GM10248 (cell line): ENCODE results near the gene KIF1C.

ENCODE experiments used
- CTCF ChIA-PET: fragments of 300-600 bp; sonication (Branson Sonifier 250); formaldehyde crosslinking; extraction: SDS; loops from one replicate; lab custom pipeline; 2021; ENCODE audit warnings: antibody characterized with exemption; lab: Yijun Ruan, JAX
- POLR2A ChIA-PET: fragments of 350-650 bp; sonication (Branson Sonifier 250); formaldehyde crosslinking; extraction: SDS; loops from one replicate; lab custom pipeline; 2020; ENCODE audit warnings: antibody characterized with exemption; lab: Yijun Ruan, JAX
- DNase-seq: peaks from one replicate; pipeline ENCODE4 v3.0.0; 2012; ENCODE audit errors: extremely low spot score
- TF ChIP-seq, protein P1 (sequence below): IDR thresholded peaks from 2 replicates; pipeline ENCODE4 v1.5.1; 2012; ENCODE audit warnings: mild to moderate bottlenecking, low read depth; ENCODE audit errors: extremely low read depth, missing control alignments, control extremely low read depth

The KIF1C gene

DNA sequence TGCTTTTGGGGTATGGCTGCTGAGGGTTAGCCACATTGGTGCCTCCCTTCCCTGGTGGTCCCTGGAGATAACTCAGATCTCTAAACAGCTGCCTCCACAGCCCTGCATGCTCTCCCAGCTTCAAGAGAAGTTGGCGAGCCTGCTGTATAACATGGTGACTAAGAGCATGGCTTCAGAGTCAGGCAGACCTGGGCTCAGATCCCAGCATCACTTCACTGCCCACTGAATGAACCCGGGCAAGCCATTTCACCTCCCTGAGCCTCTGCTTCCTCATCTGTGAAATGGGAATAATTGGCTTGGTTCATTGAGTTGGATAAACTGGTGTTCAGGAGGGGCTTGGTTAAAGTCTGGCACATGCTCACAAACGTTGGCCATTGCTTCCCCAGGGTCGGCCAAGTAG lies 16.6 kb downstream of the KIF1C start:
- TF ChIP-seq, protein P1, sequence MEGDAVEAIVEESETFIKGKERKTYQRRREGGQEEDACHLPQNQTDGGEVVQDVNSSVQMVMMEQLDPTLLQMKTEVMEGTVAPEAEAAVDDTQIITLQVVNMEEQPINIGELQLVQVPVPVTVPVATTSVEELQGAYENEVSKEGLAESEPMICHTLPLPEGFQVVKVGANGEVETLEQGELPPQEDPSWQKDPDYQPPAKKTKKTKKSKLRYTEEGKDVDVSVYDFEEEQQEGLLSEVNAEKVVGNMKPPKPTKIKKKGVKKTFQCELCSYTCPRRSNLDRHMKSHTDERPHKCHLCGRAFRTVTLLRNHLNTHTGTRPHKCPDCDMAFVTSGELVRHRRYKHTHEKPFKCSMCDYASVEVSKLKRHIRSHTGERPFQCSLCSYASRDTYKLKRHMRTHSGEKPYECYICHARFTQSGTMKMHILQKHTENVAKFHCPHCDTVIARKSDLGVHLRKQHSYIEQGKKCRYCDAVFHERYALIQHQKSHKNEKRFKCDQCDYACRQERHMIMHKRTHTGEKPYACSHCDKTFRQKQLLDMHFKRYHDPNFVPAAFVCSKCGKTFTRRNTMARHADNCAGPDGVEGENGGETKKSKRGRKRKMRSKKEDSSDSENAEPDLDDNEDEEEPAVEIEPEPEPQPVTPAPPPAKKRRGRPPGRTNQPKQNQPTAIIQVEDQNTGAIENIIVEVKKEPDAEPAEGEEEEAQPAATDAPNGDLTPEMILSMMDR = no peak
- DNase-seq = no peak
- CTCF ChIA-PET = no interaction called here
- POLR2A ChIA-PET = no interaction called here

GRCh38 chr17:5019475-5019956 lies 21.8 kb downstream of the KIF1C start:
- TF ChIP-seq, protein P1 = peak; percentile 1
- CTCF ChIA-PET = interaction anchor here (1.0 to 5.1 kb wide), 5 partner anchors 9 to 49 kb away, joined by 3 to 35 read pairs (median 4); partner anchors contain the start of genes INCA1 and KIF1C
- no peak for DNase-seq
- POLR2A ChIA-PET = no interaction called here

- ChIA-PET CTCF (interaction anchor here (1.4 to 5.1 kb wide), 2 partner anchors 10 kb away, joined by 8 to 35 read pairs; no protein-coding TSS in a partner anchor), POLR2A (no interaction called here)
- TF ChIP-seq, protein P1 = no peak
- no peak for DNase-seq
Observed at GRCh38 chr17:5020502-5021023, 22.8 kb downstream of the KIF1C start.

DNA sequence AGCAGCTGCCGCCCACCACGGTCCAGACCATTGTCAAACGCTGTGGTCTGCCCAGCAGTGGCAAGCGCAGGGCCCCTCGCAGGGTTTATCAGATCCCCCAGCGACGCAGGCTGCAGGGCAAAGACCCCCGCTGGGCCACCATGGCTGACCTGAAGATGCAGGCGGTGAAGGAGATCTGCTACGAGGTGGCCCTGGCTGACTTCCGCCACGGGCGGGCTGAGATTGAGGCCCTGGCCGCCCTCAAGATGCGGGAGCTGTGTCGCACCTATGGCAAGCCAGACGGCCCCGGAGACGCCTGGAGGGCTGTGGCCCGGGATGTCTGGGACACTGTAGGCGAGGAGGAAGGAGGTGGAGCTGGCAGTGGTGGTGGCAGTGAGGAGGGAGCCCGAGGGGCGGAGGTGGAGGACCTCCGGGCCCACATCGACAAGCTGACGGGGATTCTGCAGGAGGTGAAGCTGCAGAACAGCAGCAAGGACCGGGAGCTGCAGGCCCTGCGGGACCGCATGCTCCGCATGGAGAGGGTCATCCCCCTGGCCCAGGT lies 24.5 kb downstream of the KIF1C start:
- CTCF ChIA-PET = interaction anchor here (1.3 to 1.4 kb wide), 2 partner anchors 8 to 27 kb away, joined by 3 to 8 read pairs; no protein-coding TSS in a partner anchor
- TF ChIP-seq, protein P1 = no peak
- POLR2A ChIA-PET = no interaction called here
- DNase-seq = no peak

DNA sequence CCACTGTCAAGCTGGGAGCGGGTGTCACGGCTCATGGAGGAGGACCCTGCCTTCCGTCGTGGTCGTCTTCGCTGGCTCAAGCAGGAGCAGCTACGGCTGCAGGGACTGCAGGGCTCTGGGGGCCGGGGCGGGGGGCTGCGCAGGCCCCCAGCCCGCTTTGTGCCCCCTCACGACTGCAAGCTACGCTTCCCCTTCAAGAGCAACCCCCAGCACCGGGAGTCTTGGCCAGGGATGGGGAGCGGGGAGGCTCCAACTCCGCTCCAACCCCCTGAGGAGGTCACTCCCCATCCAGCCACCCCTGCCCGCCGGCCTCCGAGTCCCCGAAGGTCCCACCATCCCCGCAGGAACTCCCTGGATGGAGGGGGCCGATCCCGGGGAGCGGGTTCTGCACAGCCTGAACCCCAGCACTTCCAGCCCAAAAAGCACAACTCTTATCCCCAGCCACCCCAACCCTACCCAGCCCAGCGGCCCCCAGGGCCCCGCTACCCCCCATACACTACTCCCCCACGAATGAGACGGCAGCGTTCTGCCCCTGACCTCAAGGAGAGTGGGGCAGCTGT lies 25.9 kb downstream of the KIF1C start:
- POLR2A ChIA-PET = no interaction called here

GRCh38 chr17:5024604-5025003 lies 26.9 kb downstream of the KIF1C start:
- TF ChIP-seq, protein P1 = no peak
- no peak for DNase-seq
- POLR2A ChIA-PET = interaction anchor here (0.6 kb wide), 1 partner anchor 11 kb away, joined by 3 read pairs; no protein-coding TSS in a partner anchor
- CTCF ChIA-PET = no interaction called here

More for the DNA sequence above, 25.9 kb downstream of the KIF1C start:
- no peak for DNase-seq
- TF ChIP-seq, protein P1 = no peak
- CTCF ChIA-PET = interaction anchor here (1.2 kb wide), 1 partner anchor 114 kb away, joined by 4 read pairs; no protein-coding TSS in a partner anchor
